Measurements from ENCODE around the gene EXOSC6. TPM values are rescaled to one million over a fixed set of nuclear protein-coding genes. Genes with fewer than 3 reads are reported as not detected.

The EXOSC6 gene
- 10 to 100 TPM; 26.4 to 44.6 (median 26.8) TPM for total RNA-seq

GRCh38 chr16:70251629-70252354, at the start of gene EXOSC6:
Gene EXOSC6 (minus strand): TSS chr16:70251940. CDS start chr16:70251900, 40 bp downstream.
- H3K4me1 ChIP-seq = peaks cover 26% of the 10 kb centered on the region
- H3K27ac ChIP-seq = peak within 1 kb of the TSS; percentile 97
- no peaks in the 10 kb centered on the region for H3K9me3 ChIP-seq
- peak within 1 kb of the TSS; percentile 72 for H3K4me3 ChIP-seq
- peak; percentile 94 for DNase-seq (ENCODE audit: low spot score in 2 of 2)
- TF ChIP-seq POLR2A (IDR thresholded peaks at IDR 0.05) = peak; percentile 66 to 67
- no peak for TF ChIP-seq EP300 (IDR thresholded peaks at IDR 0.05)
- TF ChIP-seq POLR2AphosphoS5 (IDR thresholded peaks at IDR 0.05) = peak; percentile 50 to 96 (median 84)
- TF ChIP-seq CTCF (IDR thresholded peaks at IDR 0.05) = peak; percentile 72 to 99
- no peaks in the 10 kb centered on the region for H3K27me3 ChIP-seq
- peaks cover 47% of the 10 kb centered on the region for H3K36me3 ChIP-seq
- WGBS = 5% methylated on average over 15 of the region's 65 CpGs

DNA sequence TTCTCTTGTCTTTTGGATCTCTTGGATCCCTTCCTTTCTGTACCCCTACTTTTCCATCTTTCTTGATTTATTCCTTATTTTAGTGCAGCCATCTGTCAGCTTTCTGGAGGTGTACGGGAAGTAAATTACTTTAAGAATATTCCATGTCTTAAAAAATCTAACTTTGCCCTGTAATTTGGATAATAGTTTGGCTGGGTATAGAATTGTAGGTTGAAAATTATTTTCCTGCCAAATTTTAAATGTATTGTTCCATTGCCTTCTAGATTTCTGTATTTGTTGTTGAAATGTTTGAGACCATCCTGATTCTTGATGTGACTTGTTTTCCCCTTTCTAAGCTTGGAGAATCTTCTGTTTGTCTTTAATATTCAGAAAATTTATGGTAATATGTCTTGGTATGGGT, 49.4 kb upstream of the EXOSC6 start:
- no peaks in the 10 kb centered on the region for H3K9me3 ChIP-seq
- H3K27ac ChIP-seq = no peak overlapping the region
- H3K36me3 ChIP-seq = peaks cover 5% of the 10 kb centered on the region
- TF ChIP-seq CTCF (IDR thresholded peaks at IDR 0.05) (no peak), POLR2A (IDR thresholded peaks at IDR 0.05) (no peak), POLR2AphosphoS5 (IDR thresholded peaks at IDR 0.05) (no peak), EP300 (IDR thresholded peaks at IDR 0.05) (no peak)
- 95% methylated on average over 1 of the region's 1 CpG for WGBS
- no peak overlapping the region for H3K4me3 ChIP-seq
- H3K4me1 ChIP-seq = peaks cover 15% of the 10 kb centered on the region
- no peaks in the 10 kb centered on the region for H3K27me3 ChIP-seq
- no peak for DNase-seq (ENCODE audit: low spot score in 2 of 2)

DNA sequence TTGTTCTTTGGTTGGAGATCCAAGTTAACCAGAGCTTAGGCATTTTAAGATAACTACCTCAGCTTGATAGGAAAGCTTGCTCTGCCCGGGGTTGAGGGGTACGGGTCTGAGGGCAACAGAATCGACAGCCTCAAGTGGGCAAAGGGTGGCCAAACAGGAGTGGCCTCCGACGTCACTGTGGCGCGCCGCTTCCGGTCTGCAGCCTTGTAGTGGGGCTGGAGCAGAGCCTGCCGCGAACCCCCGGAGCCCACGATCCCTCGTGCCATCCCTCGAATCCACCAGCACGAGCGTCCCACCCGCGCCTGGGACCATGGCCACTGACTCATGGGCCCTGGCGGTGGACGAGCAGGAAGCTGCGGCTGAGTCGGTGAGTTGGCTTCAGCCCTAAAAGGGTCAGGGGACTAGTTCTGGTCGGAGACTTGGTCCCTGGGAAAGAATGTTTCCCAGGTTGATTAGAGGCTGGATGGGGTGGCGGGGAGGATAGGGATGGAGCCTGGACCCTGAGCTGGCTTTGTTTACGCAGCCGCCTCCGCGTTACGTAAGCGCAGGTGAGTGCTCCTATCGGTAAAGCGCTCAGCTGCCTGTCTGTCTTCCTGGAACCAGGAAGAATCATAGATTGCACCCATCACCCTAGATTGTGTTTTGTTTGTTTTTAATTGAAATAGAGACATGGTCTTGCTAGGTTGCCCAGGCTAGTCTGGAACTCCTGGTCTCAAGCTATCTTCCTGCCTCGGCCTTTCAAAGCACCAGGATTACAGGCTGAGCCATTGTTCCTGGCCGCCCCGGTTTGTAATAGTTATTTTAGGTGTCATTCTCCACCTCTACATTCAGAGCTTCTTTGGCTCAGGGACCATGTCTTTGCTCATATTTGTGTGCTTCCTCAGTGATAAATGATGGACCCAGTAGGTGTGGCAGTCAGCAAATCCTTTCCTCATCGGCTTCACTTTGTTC, 47.5 kb upstream of the EXOSC6 start, which contains the start of gene DDX19B:
TSS of gene DDX19B (plus strand) at position 199 of the 951 bp plus-strand sequence. CDS start at position 311, 112 bp downstream.
- no peaks in the 10 kb centered on the region for H3K9me3 ChIP-seq
- TF ChIP-seq CTCF (IDR thresholded peaks at IDR 0.05) = no peak
- TF ChIP-seq EP300 (IDR thresholded peaks at IDR 0.05) = no peak
- TF ChIP-seq POLR2AphosphoS5 (IDR thresholded peaks at IDR 0.05) = peak in 1 of 3 donors; percentile 14
- TF ChIP-seq POLR2A (IDR thresholded peaks at IDR 0.05) = peak; percentile 61 to 75
- no peaks in the 10 kb centered on the region for H3K27me3 ChIP-seq
- peak within 1 kb of the TSS; percentile 96 for H3K27ac ChIP-seq
- H3K4me3 ChIP-seq = peak within 1 kb of the TSS; percentile 93
- peaks cover 15% of the 10 kb centered on the region for H3K4me1 ChIP-seq
- DNase-seq (ENCODE audit: low spot score in 2 of 2) = peak; percentile 88
- H3K36me3 ChIP-seq = peaks cover 5% of the 10 kb centered on the region
- WGBS = 1% methylated on average over 28 of the region's 37 CpGs

GRCh38 chr16:70295634-70296033, 43.9 kb upstream of the EXOSC6 start:
- H3K27ac ChIP-seq = no peak overlapping the region
- no peak overlapping the region for H3K4me3 ChIP-seq
- no peak for DNase-seq (ENCODE audit: low spot score in 2 of 2)
- H3K9me3 ChIP-seq = no peaks in the 10 kb centered on the region
- TF ChIP-seq EP300 (IDR thresholded peaks at IDR 0.05) (no peak), POLR2AphosphoS5 (IDR thresholded peaks at IDR 0.05) (no peak), POLR2A (IDR thresholded peaks at IDR 0.05) (no peak), CTCF (IDR thresholded peaks at IDR 0.05) (no peak)
- no peaks in the 10 kb centered on the region for H3K27me3 ChIP-seq
- peaks cover 15% of the 10 kb centered on the region for H3K4me1 ChIP-seq
- H3K36me3 ChIP-seq = no peaks in the 10 kb centered on the region

Measured in suprapubic skin (tissue), 4 donors.